GM12878 (cell line): Measurements from ENCODE around the gene RWDD4. TPM values are rescaled to one million over a fixed set of nuclear protein-coding genes. Genes with fewer than 3 reads are reported as not detected.

Experiments used
- ATAC-seq: fragments of 200-7000 bp; cut with Tn5 transposase; 3 replicates; pipeline ENCODE4 v1.9.1; 2020; ENCODE audit warnings: mild to moderate bottlenecking, moderate library complexity
- BruUV-seq: library from RNA; stranded (reverse); fragments of 400-500 nt; replicated peaks from 2 replicates; lab custom pipeline; 2021; lab: Mats Ljungman, UMichigan
- CTCF ChIA-PET: fragments of 300-600 bp; sonication (Branson Sonifier 250); formaldehyde crosslinking; extraction: SDS; loops from one replicate; lab custom pipeline; 2021; ENCODE audit warnings: inconsistent platforms; lab: Yijun Ruan, JAX
- POLR2A ChIA-PET: fragments of 350-600 bp; formaldehyde crosslinking; extraction: SDS; loops from one replicate; lab custom pipeline; 2021; ENCODE audit warnings: inconsistent platforms; lab: Charles Lee
- RAD21 ChIA-PET: fragments of 300-600 bp; sonication (Branson Sonifier 250); formaldehyde crosslinking; loops from one replicate; lab custom pipeline; 2023; ENCODE audit warnings: antibody characterized with exemption; ENCODE audit not compliant: unreplicated experiment; lab: Charles Lee
- SMC1A ChIA-PET: fragments of 300-600 bp; sonication (Branson Sonifier 250); formaldehyde crosslinking; loops from one replicate; lab custom pipeline; 2023; ENCODE audit not compliant: unreplicated experiment, uncharacterized antibody; lab: Charles Lee
- DNase-seq: peaks from one replicate; pipeline ENCODE4 v3.0.0-alpha.2; 2011; ENCODE audit warnings: low read depth, low spot score
- FAIRE-seq: peaks from 3 replicates; lab custom pipeline; 2011; peaks lifted over from hg19 to GRCh38; lab: Jason Lieb, UNC
- H2AFZ ChIP-seq: 2 replicates; pipeline ENCODE4 v1.6.0; 2011; ENCODE audit warnings: low read depth, low read length, control low read depth; ENCODE audit not compliant: control insufficient read depth
- H3K27ac ChIP-seq: 2 replicates; pipeline ENCODE4 v1.5.1; 2011; ENCODE audit warnings: control low read depth; ENCODE audit not compliant: control insufficient read depth, insufficient read depth
- H3K27me3 ChIP-seq, 2 experiments: replicated peaks in 1 of 2; 2 replicates each; pipeline versions ENCODE4 v1.6.0 to v1.6.1; 2011; ENCODE audit warnings: low read length in 1 of 2; ENCODE audit not compliant: control insufficient read depth in 2 of 2, insufficient read depth in 2 of 2
- H3K36me3 ChIP-seq, 2 experiments: 2 replicates each; pipeline ENCODE4 v1.5.1; 2011; ENCODE audit warnings: low read length in 1 of 2; ENCODE audit not compliant: control insufficient read depth in 2 of 2, insufficient read depth in 2 of 2
- H3K4me1 ChIP-seq: 2 replicates; pipeline ENCODE4 v1.6.1; 2011; ENCODE audit warnings: mild to moderate bottlenecking, low read length, moderate library complexity, mixed read lengths; ENCODE audit not compliant: control insufficient read depth, insufficient read depth
- H3K4me2 ChIP-seq: 2 replicates; pipeline ENCODE4 v1.6.0; 2011; ENCODE audit warnings: control low read depth; ENCODE audit not compliant: control insufficient read depth, insufficient read depth
- H3K4me3 ChIP-seq: fragments of 200-600 bp; sonication (generic); 2 replicates; pipeline ENCODE4 v1.5.1; 2016
- H3K79me2 ChIP-seq: 2 replicates; pipeline ENCODE4 v1.6.0; 2011; ENCODE audit warnings: low read length; ENCODE audit not compliant: control insufficient read depth, insufficient read depth
- H3K9ac ChIP-seq: 2 replicates; pipeline ENCODE4 v1.8.0; 2011; ENCODE audit warnings: low read length, control low read depth, mixed read lengths; ENCODE audit not compliant: control insufficient read depth, insufficient read depth
- H3K9me3 ChIP-seq: replicated peaks from 3 replicates; pipeline ENCODE4 v1.5.1; 2011; ENCODE audit warnings: mild to moderate bottlenecking, low read length; ENCODE audit not compliant: control insufficient read depth, insufficient read depth
- H4K20me1 ChIP-seq: 2 replicates; pipeline ENCODE4 v1.6.0; 2011; ENCODE audit not compliant: control insufficient read depth, insufficient read depth
- FOXM1 ChIP-seq: IDR thresholded peaks from 2 replicates; pipeline ENCODE4 v1.6.1; 2012; ENCODE audit warnings: low read depth, mild to moderate bottlenecking, inconsistent platforms, low read length, moderate library complexity
- JUNB ChIP-seq: IDR thresholded peaks from 2 replicates; pipeline ENCODE4 v1.6.1; 2016; ENCODE audit warnings: antibody characterized with exemption, mild to moderate bottlenecking
- NR2C1 ChIP-seq: fragments of 450-650 bp; IDR thresholded peaks from 2 replicates; pipeline ENCODE4 v1.6.1; 2017; ENCODE audit warnings: antibody characterized with exemption, mild to moderate bottlenecking, moderate library complexity
- PAX8 ChIP-seq: fragments of 450-650 bp; IDR thresholded peaks from 2 replicates; pipeline ENCODE4 v1.6.1; 2017; ENCODE audit warnings: mild to moderate bottlenecking, moderate library complexity
- POLR2A ChIP-seq: IDR thresholded peaks from 2 replicates; pipeline ENCODE4 v1.6.1; 2011; ENCODE audit warnings: low read depth, mild to moderate bottlenecking, low read length
- SREBF2 ChIP-seq: IDR thresholded peaks from 2 replicates; pipeline ENCODE4 v1.6.1; 2012; ENCODE audit warnings: mild to moderate bottlenecking, low read length
- SRF ChIP-seq, 2 experiments: IDR thresholded peaks; 2 replicates each; pipeline ENCODE4 v1.6.1; 2011; ENCODE audit warnings: low read depth in 2 of 2, low read length in 2 of 2, mild to moderate bottlenecking in 1 of 2, moderate library complexity in 1 of 2
- STAT1 ChIP-seq: fragments of 450-650 bp; conservative IDR thresholded peaks from 2 replicates; pipeline ENCODE4 v1.6.1; 2014; ENCODE audit warnings: antibody characterized with exemption, mild to moderate bottlenecking
- TARDBP ChIP-seq: IDR thresholded peaks from 2 replicates; pipeline ENCODE4 v1.6.1; 2016; ENCODE audit warnings: borderline replicate concordance
- ZNF687 ChIP-seq: fragments of 450-650 bp; IDR thresholded peaks from 2 replicates; pipeline ENCODE4 v1.6.1; 2017; ENCODE audit warnings: mild to moderate bottlenecking, moderate library complexity
- ZSCAN29 ChIP-seq: fragments of 450-650 bp; IDR thresholded peaks from 2 replicates; pipeline ENCODE4 v1.6.1; 2017; ENCODE audit warnings: mild to moderate bottlenecking, moderate library complexity
- WGBS: methylation state at CpG from one replicate; pipeline ENCODE4 v1.1.6; 2016; ENCODE audit warnings: low lambda C conversion rate; ENCODE audit not compliant: insufficient replicate concordance, insufficient coverage; ENCODE audit errors: missing lambda C conversion rate; 5-methylcytosine and 5-hydroxymethylcytosine counted together
- in situ Hi-C: fragments of 300-500 bp; cut with MboI; formaldehyde crosslinking; loops from 9 replicates; pipeline ENCODE4 v1.14.3; 2018; ENCODE audit warnings: mixed read lengths
- intact Hi-C: fragments of 100-400 bp; cut with micrococcal nuclease; formaldehyde crosslinking; loops from one replicate; pipeline ENCODE4 v1.14.2; 2022; ENCODE audit not compliant: unreplicated experiment
- polyA plus RNA-seq, 11 experiments: library from polyadenylated mRNA; depleted of rRNA in 4 of 11; unstranded in 6 of 11; stranded (reverse) in 5 of 11; fragments of >200 nt; fragmentation: Nextera tagmentation in 4 of 11; fragmentation: Illumina TruSeq in 1 of 11; extraction: Ambion mirVana in 4 of 11; extraction: Trizol in 1 of 11; gene quantifications; 1 replicate in 1 of 11; 2 replicates in 10 of 11; pipeline versions ENCODE4 v1.2.1 to v1.2.3, GENCODE V29; 2011 to 2016; ENCODE audit warnings: inconsistent platforms in 2 of 11, missing spikeins in 2 of 11, low read depth in 1 of 11
- total RNA-seq, 4 experiments: library from RNA; depleted of rRNA in 3 of 4; stranded (reverse); fragments of >200 nt in 3 of 4; fragmentation: Illumina TruSeq in 1 of 4; extraction: Trizol in 1 of 4; gene quantifications; 2 replicates each; pipeline versions ENCODE4 v1.2.1 to v1.2.3, GENCODE V29; 2013 to 2021
- TF ChIP-seq, protein P1 (sequence below): fragments of 450-650 bp; IDR thresholded peaks from 2 replicates; pipeline ENCODE4 v1.6.1; 2017; ENCODE audit warnings: antibody characterized with exemption, mild to moderate bottlenecking, moderate library complexity
- TF ChIP-seq, protein P2 (sequence below): fragments of 450-650 bp; IDR thresholded peaks from 2 replicates; pipeline ENCODE4 v1.6.1; 2018; ENCODE audit warnings: mild to moderate bottlenecking, low read depth, moderate library complexity; ENCODE audit not compliant: partially characterized antibody

The RWDD4 gene
- total and polyA plus RNA-seq, 10 of the 15 experiments (the other 5 are each of a cell fraction or from before 2014, with no cell fraction given), result 11.2 to 37.8 (median 19.9) TPM

GRCh38 chr4:183632689-183633088, 26.3 kb downstream of the RWDD4 start:
- FAIRE-seq, result no peak
- ATAC-seq, result no peak
- Histone ChIP-seq H3K4me3 (no peak overlapping the region), H3K4me2 (no peak overlapping the region), H3K36me3 (no peaks in the 10 kb centered on the region), H3K9ac (no peak overlapping the region), H3K27me3 (no peaks in the 10 kb centered on the region), H3K27ac (no peak overlapping the region), H3K9me3 (no peaks in the 10 kb centered on the region), H3K79me2 (no peaks in the 10 kb centered on the region), H3K4me1 (no peaks in the 10 kb centered on the region), H4K20me1 (no peaks in the 10 kb centered on the region), H2AFZ (no peak overlapping the region)
- POLR2A ChIA-PET, result no interaction called here
- TF ChIP-seq ZNF687 (no peak), TARDBP (no peak), SREBF2 (no peak), STAT1 (no peak), FOXM1 (no peak), ZSCAN29 (no peak), POLR2A (no peak), JUNB (no peak), PAX8 (no peak), NR2C1 (no peak), SRF (IDR thresholded peaks at IDR 0.05; ENCODE audit: low read depth in 2 of 2, low read length in 2 of 2) (no peak)
- TF ChIP-seq, protein P1, sequence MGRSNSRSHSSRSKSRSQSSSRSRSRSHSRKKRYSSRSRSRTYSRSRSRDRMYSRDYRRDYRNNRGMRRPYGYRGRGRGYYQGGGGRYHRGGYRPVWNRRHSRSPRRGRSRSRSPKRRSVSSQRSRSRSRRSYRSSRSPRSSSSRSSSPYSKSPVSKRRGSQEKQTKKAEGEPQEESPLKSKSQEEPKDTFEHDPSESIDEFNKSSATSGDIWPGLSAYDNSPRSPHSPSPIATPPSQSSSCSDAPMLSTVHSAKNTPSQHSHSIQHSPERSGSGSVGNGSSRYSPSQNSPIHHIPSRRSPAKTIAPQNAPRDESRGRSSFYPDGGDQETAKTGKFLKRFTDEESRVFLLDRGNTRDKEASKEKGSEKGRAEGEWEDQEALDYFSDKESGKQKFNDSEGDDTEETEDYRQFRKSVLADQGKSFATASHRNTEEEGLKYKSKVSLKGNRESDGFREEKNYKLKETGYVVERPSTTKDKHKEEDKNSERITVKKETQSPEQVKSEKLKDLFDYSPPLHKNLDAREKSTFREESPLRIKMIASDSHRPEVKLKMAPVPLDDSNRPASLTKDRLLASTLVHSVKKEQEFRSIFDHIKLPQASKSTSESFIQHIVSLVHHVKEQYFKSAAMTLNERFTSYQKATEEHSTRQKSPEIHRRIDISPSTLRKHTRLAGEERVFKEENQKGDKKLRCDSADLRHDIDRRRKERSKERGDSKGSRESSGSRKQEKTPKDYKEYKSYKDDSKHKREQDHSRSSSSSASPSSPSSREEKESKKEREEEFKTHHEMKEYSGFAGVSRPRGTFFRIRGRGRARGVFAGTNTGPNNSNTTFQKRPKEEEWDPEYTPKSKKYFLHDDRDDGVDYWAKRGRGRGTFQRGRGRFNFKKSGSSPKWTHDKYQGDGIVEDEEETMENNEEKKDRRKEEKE, result no peak
- TF ChIP-seq, protein P2, sequence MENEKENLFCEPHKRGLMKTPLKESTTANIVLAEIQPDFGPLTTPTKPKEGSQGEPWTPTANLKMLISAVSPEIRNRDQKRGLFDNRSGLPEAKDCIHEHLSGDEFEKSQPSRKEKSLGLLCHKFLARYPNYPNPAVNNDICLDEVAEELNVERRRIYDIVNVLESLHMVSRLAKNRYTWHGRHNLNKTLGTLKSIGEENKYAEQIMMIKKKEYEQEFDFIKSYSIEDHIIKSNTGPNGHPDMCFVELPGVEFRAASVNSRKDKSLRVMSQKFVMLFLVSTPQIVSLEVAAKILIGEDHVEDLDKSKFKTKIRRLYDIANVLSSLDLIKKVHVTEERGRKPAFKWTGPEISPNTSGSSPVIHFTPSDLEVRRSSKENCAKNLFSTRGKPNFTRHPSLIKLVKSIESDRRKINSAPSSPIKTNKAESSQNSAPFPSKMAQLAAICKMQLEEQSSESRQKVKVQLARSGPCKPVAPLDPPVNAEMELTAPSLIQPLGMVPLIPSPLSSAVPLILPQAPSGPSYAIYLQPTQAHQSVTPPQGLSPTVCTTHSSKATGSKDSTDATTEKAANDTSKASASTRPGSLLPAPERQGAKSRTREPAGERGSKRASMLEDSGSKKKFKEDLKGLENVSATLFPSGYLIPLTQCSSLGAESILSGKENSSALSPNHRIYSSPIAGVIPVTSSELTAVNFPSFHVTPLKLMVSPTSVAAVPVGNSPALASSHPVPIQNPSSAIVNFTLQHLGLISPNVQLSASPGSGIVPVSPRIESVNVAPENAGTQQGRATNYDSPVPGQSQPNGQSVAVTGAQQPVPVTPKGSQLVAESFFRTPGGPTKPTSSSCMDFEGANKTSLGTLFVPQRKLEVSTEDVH, result no peak
- WGBS, result 76% methylated on average over 12 of the region's 12 CpGs
- BruUV-seq, result no TSS peak
- DNase-seq, result no peak
- RAD21 ChIA-PET, result no interaction called here
- intact Hi-C loops, result no loop called here
- CTCF ChIA-PET, result no interaction called here
- in situ Hi-C loops, result no loop called here
- SMC1A ChIA-PET, result no interaction called here
